ENCODE measurements around the gene AP1G2. TPM values are rescaled to one million over a fixed set of nuclear protein-coding genes. Genes with fewer than 3 reads are reported as not detected.

The AP1G2 gene
- polyA plus RNA-seq, 1 of the 3 experiments (the other 2 are of a cell fraction) = 88.3 TPM

- ChIA-PET CTCF (interaction anchor here (0.7 to 11.4 kb wide), 8 partner anchors 9 to 48 kb away, joined by 3 to 142 read pairs (median 6); partner anchors contain the start of gene ZFHX2), POLR2A (interaction anchor here (1.0 to 1.8 kb wide), 3 partner anchors 9 to 522 kb away, joined by 3 to 5 read pairs (median 4); no protein-coding TSS in a partner anchor)
- Histone ChIP-seq H3K36me3 (replicated peaks in 1 of 2; ENCODE audit: control insufficient read depth in 1 of 2, insufficient read depth in 2 of 2, low read length in 1 of 2) (peaks cover 0 to 22% of the 10 kb centered on the region in 2 experiments), H3K9ac (no peak overlapping the region), H4K20me1 (ENCODE audit: insufficient read depth) (no peaks in the 10 kb centered on the region), H3K9me2 (no peaks in the 10 kb centered on the region), H3F3A (replicated peaks; ENCODE audit: insufficient read depth) (no peaks in the 10 kb centered on the region), H2AFZ (ENCODE audit: low read depth) (no peak overlapping the region), H3K79me2 (ENCODE audit: insufficient read depth) (no peaks in the 10 kb centered on the region), H3K4me2 (no peak overlapping the region), H3K9me3 (no peaks in the 10 kb centered on the region), H3K27ac (ENCODE audit: low read depth in 2 of 2, low read length in 1 of 2) (peak overlapping the region in 1 of 2 experiments; percentile 9; a peak in 1 of 4 replicates), H3K4me3 (ENCODE audit: low read depth in 2 of 2, low read length in 1 of 2) (no peak overlapping the region), H3K27me3 (ENCODE audit: insufficient read depth) (no peaks in the 10 kb centered on the region), H3K4me1 (ENCODE audit: control insufficient read depth in 1 of 2, insufficient read depth in 2 of 2, low read depth in 1 of 2, low read length in 1 of 2) (peaks cover 0 to 4% of the 10 kb centered on the region in 2 experiments; a peak in 1 of 4 replicates)
- no peak for DNase-seq
- TF ChIP-seq TEAD4 (IDR thresholded peaks at IDR 0.05; ENCODE audit: borderline replicate concordance, insufficient read depth) (no peak), POLR2AphosphoS5 (IDR thresholded peaks at IDR 0.05; ENCODE audit: low read depth, low read length) (no peak), JUND (IDR thresholded peaks at IDR 0.05) (no peak), SMC3 (IDR thresholded peaks at IDR 0.05; ENCODE audit: low read depth, low read length) (no peak), YY1 (IDR thresholded peaks at IDR 0.05; ENCODE audit: low read depth) (no peak), USF2 (IDR thresholded peaks at IDR 0.05; ENCODE audit: borderline replicate concordance, low read depth, low read length) (no peak), GABPA (IDR thresholded peaks at IDR 0.05; ENCODE audit: low read depth) (no peak), RCOR1 (IDR thresholded peaks at IDR 0.05; ENCODE audit: low read length) (no peak), MXI1 (IDR thresholded peaks at IDR 0.05; ENCODE audit: low read depth, low read length) (no peak), FOXM1 (IDR thresholded peaks at IDR 0.05; ENCODE audit: low read depth) (no peak), NFIC (IDR thresholded peaks at IDR 0.05; ENCODE audit: borderline replicate concordance) (no peak)
- TF ChIP-seq, protein P1, sequence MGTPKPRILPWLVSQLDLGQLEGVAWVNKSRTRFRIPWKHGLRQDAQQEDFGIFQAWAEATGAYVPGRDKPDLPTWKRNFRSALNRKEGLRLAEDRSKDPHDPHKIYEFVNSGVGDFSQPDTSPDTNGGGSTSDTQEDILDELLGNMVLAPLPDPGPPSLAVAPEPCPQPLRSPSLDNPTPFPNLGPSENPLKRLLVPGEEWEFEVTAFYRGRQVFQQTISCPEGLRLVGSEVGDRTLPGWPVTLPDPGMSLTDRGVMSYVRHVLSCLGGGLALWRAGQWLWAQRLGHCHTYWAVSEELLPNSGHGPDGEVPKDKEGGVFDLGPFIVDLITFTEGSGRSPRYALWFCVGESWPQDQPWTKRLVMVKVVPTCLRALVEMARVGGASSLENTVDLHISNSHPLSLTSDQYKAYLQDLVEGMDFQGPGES (IDR thresholded peaks at IDR 0.05; ENCODE audit: low read depth, low read length) = no peak
- WGBS (ENCODE audit: low lambda C conversion rate) = 87% methylated on average over 3 of the region's 3 CpGs
These were observed 38.6 kb downstream of the AP1G2 start for GRCh38 chr14:23529016-23529415.

GRCh38 chr14:23528555-23528954, 39.0 kb downstream of the AP1G2 start:
- Histone ChIP-seq H3K27me3 (ENCODE audit: insufficient read depth) (no peaks in the 10 kb centered on the region), H3K4me1 (ENCODE audit: control insufficient read depth in 1 of 2, insufficient read depth in 2 of 2, low read depth in 1 of 2, low read length in 1 of 2) (peaks cover 0 to 4% of the 10 kb centered on the region in 2 experiments; a peak in 1 of 4 replicates), H4K20me1 (ENCODE audit: insufficient read depth) (no peaks in the 10 kb centered on the region), H3K4me3 (ENCODE audit: low read depth in 2 of 2, low read length in 1 of 2) (no peak overlapping the region), H2AFZ (ENCODE audit: low read depth) (no peak overlapping the region), H3K9ac (no peak overlapping the region), H3K4me2 (no peak overlapping the region), H3K79me2 (ENCODE audit: insufficient read depth) (no peaks in the 10 kb centered on the region), H3K27ac (ENCODE audit: low read depth in 2 of 2, low read length in 1 of 2) (no peak overlapping the region; a peak in 1 of 4 replicates), H3K9me3 (no peaks in the 10 kb centered on the region), H3K36me3 (replicated peaks in 1 of 2; ENCODE audit: control insufficient read depth in 1 of 2, insufficient read depth in 2 of 2, low read length in 1 of 2) (peaks cover 0 to 19% of the 10 kb centered on the region in 2 experiments), H3K9me2 (no peaks in the 10 kb centered on the region), H3F3A (replicated peaks; ENCODE audit: insufficient read depth) (no peaks in the 10 kb centered on the region)
- POLR2A ChIA-PET = interaction anchor here (1.8 kb wide), 1 partner anchor 10 kb away, joined by 5 read pairs; no protein-coding TSS in a partner anchor
- TF ChIP-seq, protein P2, sequence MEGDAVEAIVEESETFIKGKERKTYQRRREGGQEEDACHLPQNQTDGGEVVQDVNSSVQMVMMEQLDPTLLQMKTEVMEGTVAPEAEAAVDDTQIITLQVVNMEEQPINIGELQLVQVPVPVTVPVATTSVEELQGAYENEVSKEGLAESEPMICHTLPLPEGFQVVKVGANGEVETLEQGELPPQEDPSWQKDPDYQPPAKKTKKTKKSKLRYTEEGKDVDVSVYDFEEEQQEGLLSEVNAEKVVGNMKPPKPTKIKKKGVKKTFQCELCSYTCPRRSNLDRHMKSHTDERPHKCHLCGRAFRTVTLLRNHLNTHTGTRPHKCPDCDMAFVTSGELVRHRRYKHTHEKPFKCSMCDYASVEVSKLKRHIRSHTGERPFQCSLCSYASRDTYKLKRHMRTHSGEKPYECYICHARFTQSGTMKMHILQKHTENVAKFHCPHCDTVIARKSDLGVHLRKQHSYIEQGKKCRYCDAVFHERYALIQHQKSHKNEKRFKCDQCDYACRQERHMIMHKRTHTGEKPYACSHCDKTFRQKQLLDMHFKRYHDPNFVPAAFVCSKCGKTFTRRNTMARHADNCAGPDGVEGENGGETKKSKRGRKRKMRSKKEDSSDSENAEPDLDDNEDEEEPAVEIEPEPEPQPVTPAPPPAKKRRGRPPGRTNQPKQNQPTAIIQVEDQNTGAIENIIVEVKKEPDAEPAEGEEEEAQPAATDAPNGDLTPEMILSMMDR (IDR thresholded peaks at IDR 0.05) = peak; percentile 33; the same call in 1 of the 2 replicates
- no peak for TF ChIP-seq USF2 (IDR thresholded peaks at IDR 0.05; ENCODE audit: borderline replicate concordance, low read depth, low read length)
- 56% methylated on average over 1 of the region's 1 CpG for WGBS (ENCODE audit: low lambda C conversion rate)
- CTCF ChIA-PET = interaction anchor here (0.7 to 11.4 kb wide), 9 partner anchors 8 to 48 kb away, joined by 3 to 142 read pairs (median 7); partner anchors contain the start of gene ZFHX2
- peak; percentile 59 for DNase-seq
